HCT116 (cell line): Measurements from ENCODE around the gene RIPOR3. TPM values are rescaled to one million over a fixed set of nuclear protein-coding genes. Genes with fewer than 3 reads are reported as not detected.
A peak's percentile ranks its signal among the peaks of the same experiment; 100 is the strongest.

ENCODE experiments used
- ATAC-seq: fragments of 200-7000 bp; cut with Tn5 transposase; 2 replicates; pipeline ENCODE4 v1.9.1; 2020; ENCODE audit warnings: mild to moderate bottlenecking, moderate library complexity
- BruUV-seq: library from RNA; stranded (reverse); fragments of 400-500 nt; replicated peaks from 2 replicates; lab custom pipeline; 2021; lab: Mats Ljungman, UMichigan
- CTCF ChIA-PET: fragments of 300-600 bp; sonication (Branson Sonifier 250); formaldehyde crosslinking; loops from one replicate; lab custom pipeline; 2021; ENCODE audit warnings: antibody characterized with exemption; lab: Charles Lee
- POLR2A ChIA-PET: fragments of 300-600, 350-600 bp; sonication (Branson Sonifier 250); formaldehyde crosslinking; loops from one replicate; lab custom pipeline; 2021; ENCODE audit warnings: antibody characterized with exemption; lab: Charles Lee
- RAD21 ChIA-PET, 2 experiments: fragments of 300-600 bp; sonication (Branson Sonifier 250); formaldehyde crosslinking; loops; one replicate each; lab custom pipeline; 2023; ENCODE audit warnings: low total read pairs in 2 of 2; ENCODE audit not compliant: uncharacterized antibody in 2 of 2, unreplicated experiment in 2 of 2, low non-redundant PET in 1 of 2; lab: Charles Lee
- DNase-seq: peaks from one replicate; pipeline ENCODE4 v3.0.0-alpha.2; 2010; ENCODE audit warnings: low read depth, low spot score
- H2AFZ ChIP-seq: fragments of 200-600 bp; shearing (Covaris generic), sonication (generic); 2 replicates; pipeline ENCODE4 v1.6.1; 2017; ENCODE audit warnings: low read depth, mixed run types, mixed read lengths, antibody characterized with exemption, low read length; ENCODE audit not compliant: poor library complexity, severe bottlenecking
- H3K27ac ChIP-seq: 2 replicates; pipeline ENCODE4 v1.5.1; 2012; ENCODE audit warnings: low read depth, low read length
- H3K27me3 ChIP-seq: fragments of 200-600 bp; sonication (generic); 2 replicates; pipeline ENCODE4 v1.6.1; 2016; ENCODE audit warnings: mixed run types, low read length, mixed read lengths; ENCODE audit not compliant: insufficient read depth
- H3K36me3 ChIP-seq, 2 experiments: fragments of 200-500 bp in 1 of 2; fragments of 200-600 bp in 1 of 2; sonication (Bioruptor generic) in 1 of 2; sonication (generic) in 1 of 2; 2 replicates each; pipeline versions ENCODE4 v1.5.1 to v1.6.1; 2014 to 2016; ENCODE audit warnings: low read length in 2 of 2, inconsistent platforms in 1 of 2, mixed read lengths in 1 of 2, mixed run types in 1 of 2; ENCODE audit not compliant: insufficient read depth in 2 of 2, control insufficient read depth in 1 of 2
- H3K4me1 ChIP-seq, 2 experiments: fragments of 200-600 bp in 1 of 2; sonication (generic) in 1 of 2; 2 replicates each; pipeline versions ENCODE4 v1.5.1 to v1.6.1; 2012 to 2017; ENCODE audit warnings: low read length in 2 of 2, inconsistent platforms in 1 of 2, mild to moderate bottlenecking in 1 of 2, mixed read lengths in 1 of 2, mixed run types in 1 of 2, moderate library complexity in 1 of 2; ENCODE audit not compliant: insufficient read depth in 2 of 2, control insufficient read depth in 1 of 2
- H3K4me2 ChIP-seq: fragments of 200-600 bp; sonication (generic); 2 replicates; pipeline ENCODE4 v1.6.1; 2017; ENCODE audit warnings: mixed run types, low read length, mixed read lengths
- H3K4me3 ChIP-seq, 2 experiments: fragments of 200-600 bp in 1 of 2; sonication (generic) in 1 of 2; replicated peaks in 1 of 2; 2 replicates each; pipeline ENCODE4 v1.5.1; 2011 to 2016; ENCODE audit warnings: low read length in 2 of 2, control low read depth in 1 of 2, low read depth in 1 of 2, mild to moderate bottlenecking in 1 of 2, mixed read lengths in 1 of 2, mixed run types in 1 of 2
- H3K79me2 ChIP-seq: fragments of 200-600 bp; sonication (generic); 2 replicates; pipeline ENCODE4 v1.6.1; 2017; ENCODE audit warnings: mild to moderate bottlenecking, mixed run types, low read length, moderate library complexity, mixed read lengths; ENCODE audit not compliant: insufficient read depth
- H3K9ac ChIP-seq: fragments of 200-600 bp; sonication (generic); 2 replicates; pipeline ENCODE4 v1.6.1; 2016; ENCODE audit warnings: low read length, mixed read lengths
- H3K9me2 ChIP-seq: fragments of 200-600 bp; sonication (generic), shearing (Covaris generic); 2 replicates; pipeline ENCODE4 v1.6.1; 2017; ENCODE audit warnings: mixed run types, mild to moderate bottlenecking, moderate library complexity; ENCODE audit not compliant: insufficient read depth
- H3K9me3 ChIP-seq, 2 experiments: fragments of 200-500 bp in 1 of 2; fragments of 200-600 bp in 1 of 2; sonication (Bioruptor generic) in 1 of 2; sonication (generic) in 1 of 2; 2 replicates each; pipeline ENCODE4 v1.6.1; 2014 to 2017; ENCODE audit warnings: low read length in 2 of 2, mixed read lengths in 2 of 2, inconsistent platforms in 1 of 2, low read depth in 1 of 2, mild to moderate bottlenecking in 1 of 2, mixed run types in 1 of 2, moderate library complexity in 1 of 2; ENCODE audit not compliant: control insufficient read depth in 1 of 2, insufficient read depth in 1 of 2
- H4K20me1 ChIP-seq: fragments of 200-600 bp; sonication (generic), shearing (Covaris generic); 2 replicates; pipeline ENCODE4 v1.6.1; 2017; ENCODE audit warnings: mixed run types, mild to moderate bottlenecking, moderate library complexity; ENCODE audit not compliant: insufficient read depth
- CTCF ChIP-seq, 3 experiments: fragments of 200-600 bp in 1 of 3; sonication (generic) in 1 of 3; IDR thresholded peaks in 2 of 3; conservative IDR thresholded peaks in 1 of 3; 2 replicates each; pipeline ENCODE4 v1.5.1; 2012 to 2017; ENCODE audit warnings: low read depth in 2 of 3, low read length in 2 of 3, antibody characterized with exemption in 1 of 3, borderline replicate concordance in 1 of 3, control low read depth in 1 of 3, mild to moderate bottlenecking in 1 of 3, mixed read lengths in 1 of 3, mixed run types in 1 of 3, moderate library complexity in 1 of 3; ENCODE audit not compliant: insufficient read depth in 1 of 3
- EGR1 ChIP-seq: IDR thresholded peaks from 2 replicates; pipeline ENCODE4 v1.6.1; 2012; ENCODE audit warnings: low read depth
- ELF1 ChIP-seq: IDR thresholded peaks from 2 replicates; pipeline ENCODE4 v1.6.1; 2012; ENCODE audit warnings: low read depth, borderline replicate concordance
- FOSL1 ChIP-seq: IDR thresholded peaks from 2 replicates; pipeline ENCODE4 v1.6.1; 2012; ENCODE audit warnings: low read depth
- JUND ChIP-seq: IDR thresholded peaks from 2 replicates; pipeline ENCODE4 v1.6.1; 2012
- MAX ChIP-seq: IDR thresholded peaks from 2 replicates; pipeline ENCODE4 v1.6.1; 2012
- POLR2A ChIP-seq: IDR thresholded peaks from 2 replicates; pipeline ENCODE4 v1.7.0; 2011; ENCODE audit warnings: borderline replicate concordance; ENCODE audit not compliant: insufficient read depth, insufficient read length; ENCODE audit errors: extremely low read depth
- RAD21 ChIP-seq: IDR thresholded peaks from 2 replicates; pipeline ENCODE4 v1.6.1; 2012; ENCODE audit warnings: low read depth, mild to moderate bottlenecking
- SRF ChIP-seq: IDR thresholded peaks from 2 replicates; pipeline ENCODE4 v1.6.1; 2012; ENCODE audit warnings: low read depth
- TCF7L2 ChIP-seq: IDR thresholded peaks from 2 replicates; pipeline ENCODE4 v1.7.0; 2011; ENCODE audit warnings: borderline replicate concordance, inconsistent platforms; ENCODE audit not compliant: insufficient read depth, insufficient read length; ENCODE audit errors: extremely low read depth
- YY1 ChIP-seq: IDR thresholded peaks from 2 replicates; pipeline ENCODE4 v1.6.1; 2011; ENCODE audit warnings: low read length, low read depth, moderate library complexity, mild to moderate bottlenecking; ENCODE audit not compliant: insufficient replicate concordance; ENCODE audit errors: extremely low read depth
- ZFX ChIP-seq: fragments of 450-650 bp; IDR thresholded peaks from 2 replicates; pipeline ENCODE4 v1.6.1; 2017
- ZNF274 ChIP-seq: fragments of 200-500 bp; sonication (Bioruptor generic); IDR thresholded peaks from 2 replicates; pipeline ENCODE4 v1.6.1; 2014; ENCODE audit warnings: mild to moderate bottlenecking, low read depth, low read length, inconsistent platforms
- intact Hi-C: fragments of 100-400 bp; cut with micrococcal nuclease; formaldehyde crosslinking; loops from 2 replicates; pipeline ENCODE4 v1.10.0; 2022
- total RNA-seq: library from RNA; stranded (reverse); gene quantifications from one replicate; pipeline ENCODE4 v1.2.1, GENCODE V29; 2021; ENCODE audit not compliant: unreplicated experiment
- TF ChIP-seq, protein P1 (sequence below): IDR thresholded peaks from 2 replicates; pipeline ENCODE4 v1.6.1; 2012; ENCODE audit warnings: low read depth

Gene RIPOR3
- total RNA-seq, 1 experiment from 2014 or later: 0.22 TPM

DNA sequence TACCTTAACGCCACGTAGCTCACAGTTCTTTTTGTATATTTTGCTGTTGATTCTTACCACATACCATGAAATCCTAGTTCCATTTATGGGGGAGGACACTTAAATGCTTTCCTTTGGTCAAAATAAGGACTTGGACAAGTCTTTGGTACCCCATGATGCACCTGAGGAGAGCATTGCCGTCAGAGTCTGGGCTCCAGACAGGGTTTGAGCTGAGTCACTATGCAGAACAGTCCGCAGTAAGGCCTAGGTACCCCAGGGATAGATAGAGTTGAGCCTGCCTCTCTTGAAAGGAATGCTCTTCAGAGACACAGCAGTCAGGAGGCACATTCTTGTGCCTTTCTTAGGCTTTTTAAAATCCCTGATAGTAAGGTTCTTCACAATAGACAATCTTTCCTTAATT is 46.0 kb upstream of the RIPOR3 start:
- ATAC-seq (no peak), DNase-seq (no peak)
- BruUV-seq: no TSS peak
- H3K4me2 ChIP-seq: peak overlapping the region; percentile 12; the same call in 1 of the 2 replicates
- POLR2A ChIA-PET: interaction anchor here (0.8 kb wide), 1 partner anchor 9 kb away, joined by 4 read pairs; no protein-coding TSS in a partner anchor
- intact Hi-C loops: no loop called here
- RAD21 ChIA-PET: no interaction called here
- H3K9me3 ChIP-seq: no peaks in the 10 kb centered on the region
- peaks cover 99% of the 10 kb centered on the region for H3K79me2 ChIP-seq
- H3K4me1 ChIP-seq: peaks cover 84 to 100% of the 10 kb centered on the region in 2 experiments
- H3K9me2 ChIP-seq: no peaks in the 10 kb centered on the region
- peaks cover 18 to 21% of the 10 kb centered on the region in 2 experiments for H3K36me3 ChIP-seq
- no peak overlapping the region for H2AFZ ChIP-seq
- peaks cover 14% of the 10 kb centered on the region; the same call in 1 of the 2 replicates for H4K20me1 ChIP-seq
- no peaks in the 10 kb centered on the region for H3K27me3 ChIP-seq
- TF ChIP-seq ZNF274 (no peak), ZFX (no peak), TCF7L2 (no peak), YY1 (no peak), FOSL1 (no peak), JUND (no peak), POLR2A (no peak), CTCF (IDR thresholded peaks at IDR 0.05 in 2 of 3, conservative IDR thresholded peaks at IDR 0.05 in 1 of 3; ENCODE audit: borderline replicate concordance in 1 of 3, insufficient read depth in 1 of 3, low read depth in 2 of 3, low read length in 2 of 3) (no peak), SRF (no peak), ELF1 (no peak), EGR1 (no peak), MAX (no peak), RAD21 (no peak)
- TF ChIP-seq, protein P1, sequence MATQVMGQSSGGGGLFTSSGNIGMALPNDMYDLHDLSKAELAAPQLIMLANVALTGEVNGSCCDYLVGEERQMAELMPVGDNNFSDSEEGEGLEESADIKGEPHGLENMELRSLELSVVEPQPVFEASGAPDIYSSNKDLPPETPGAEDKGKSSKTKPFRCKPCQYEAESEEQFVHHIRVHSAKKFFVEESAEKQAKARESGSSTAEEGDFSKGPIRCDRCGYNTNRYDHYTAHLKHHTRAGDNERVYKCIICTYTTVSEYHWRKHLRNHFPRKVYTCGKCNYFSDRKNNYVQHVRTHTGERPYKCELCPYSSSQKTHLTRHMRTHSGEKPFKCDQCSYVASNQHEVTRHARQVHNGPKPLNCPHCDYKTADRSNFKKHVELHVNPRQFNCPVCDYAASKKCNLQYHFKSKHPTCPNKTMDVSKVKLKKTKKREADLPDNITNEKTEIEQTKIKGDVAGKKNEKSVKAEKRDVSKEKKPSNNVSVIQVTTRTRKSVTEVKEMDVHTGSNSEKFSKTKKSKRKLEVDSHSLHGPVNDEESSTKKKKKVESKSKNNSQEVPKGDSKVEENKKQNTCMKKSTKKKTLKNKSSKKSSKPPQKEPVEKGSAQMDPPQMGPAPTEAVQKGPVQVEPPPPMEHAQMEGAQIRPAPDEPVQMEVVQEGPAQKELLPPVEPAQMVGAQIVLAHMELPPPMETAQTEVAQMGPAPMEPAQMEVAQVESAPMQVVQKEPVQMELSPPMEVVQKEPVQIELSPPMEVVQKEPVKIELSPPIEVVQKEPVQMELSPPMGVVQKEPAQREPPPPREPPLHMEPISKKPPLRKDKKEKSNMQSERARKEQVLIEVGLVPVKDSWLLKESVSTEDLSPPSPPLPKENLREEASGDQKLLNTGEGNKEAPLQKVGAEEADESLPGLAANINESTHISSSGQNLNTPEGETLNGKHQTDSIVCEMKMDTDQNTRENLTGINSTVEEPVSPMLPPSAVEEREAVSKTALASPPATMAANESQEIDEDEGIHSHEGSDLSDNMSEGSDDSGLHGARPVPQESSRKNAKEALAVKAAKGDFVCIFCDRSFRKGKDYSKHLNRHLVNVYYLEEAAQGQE: no peak
- TF ChIP-seq, all 23 proteins: peak for 0
- Histone ChIP-seq H3K4me3 (no peak overlapping the region), H3K27ac (peak overlapping the region; percentile 21; the same call in 1 of the 2 replicates), H3K9ac (peak overlapping the region; percentile 28; the same call in 1 of the 2 replicates)
- CTCF ChIA-PET: interaction anchor here (4.3 kb wide), 1 partner anchor 12 kb away, joined by 22 read pairs; no protein-coding TSS in a partner anchor
